Measurements from ENCODE around the gene LRRC40. TPM values are rescaled to one million over a fixed set of nuclear protein-coding genes. Genes with fewer than 3 reads are reported as not detected.
"Not testable (repeated sequence)": the region's sequence is repeated elsewhere in the genome, so short reads cannot be mapped to it uniquely, and the experiment has no call there.

LRRC40 gene
- total RNA-seq, 1 experiment from 2014 or later, result 32.7 TPM

DNA sequence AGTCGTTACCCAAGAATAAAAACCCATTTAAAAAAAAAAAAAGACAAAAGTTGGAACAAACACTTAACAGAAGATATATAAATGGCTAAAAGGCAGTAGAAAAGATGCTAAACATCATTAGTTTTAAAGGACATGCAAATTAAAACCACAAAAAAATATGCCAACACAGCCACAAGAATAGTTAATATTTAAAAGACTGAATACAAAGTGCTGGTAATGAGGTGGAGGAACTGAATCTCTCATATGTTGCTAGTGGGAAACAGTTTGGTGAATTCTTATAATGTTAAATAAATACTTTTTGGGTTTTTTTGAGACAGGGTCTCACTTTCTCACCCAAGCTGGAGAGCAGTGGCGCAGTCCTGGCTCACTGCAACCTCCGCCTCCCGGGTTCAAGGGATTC, 10.0 kb downstream of the LRRC40 start:
- no peak for DNase-seq (ENCODE audit: low spot score)
- no peaks in the 10 kb centered on the region for H3K9me3 ChIP-seq (ENCODE audit: low read depth, low read length, poor library complexity, severe bottlenecking)
- no peak overlapping the region for H3K4me3 ChIP-seq (ENCODE audit: low read depth, low read length, poor library complexity, severe bottlenecking)
- H3K36me3 ChIP-seq (ENCODE audit: insufficient read depth, low read length, poor library complexity, severe bottlenecking), result no peaks in the 10 kb centered on the region
- no peak for TF ChIP-seq EZH2 (IDR thresholded peaks at IDR 0.05; ENCODE audit: borderline replicate concordance, low read depth, low read length, poor library complexity, severe bottlenecking)
- TF ChIP-seq, protein P1, sequence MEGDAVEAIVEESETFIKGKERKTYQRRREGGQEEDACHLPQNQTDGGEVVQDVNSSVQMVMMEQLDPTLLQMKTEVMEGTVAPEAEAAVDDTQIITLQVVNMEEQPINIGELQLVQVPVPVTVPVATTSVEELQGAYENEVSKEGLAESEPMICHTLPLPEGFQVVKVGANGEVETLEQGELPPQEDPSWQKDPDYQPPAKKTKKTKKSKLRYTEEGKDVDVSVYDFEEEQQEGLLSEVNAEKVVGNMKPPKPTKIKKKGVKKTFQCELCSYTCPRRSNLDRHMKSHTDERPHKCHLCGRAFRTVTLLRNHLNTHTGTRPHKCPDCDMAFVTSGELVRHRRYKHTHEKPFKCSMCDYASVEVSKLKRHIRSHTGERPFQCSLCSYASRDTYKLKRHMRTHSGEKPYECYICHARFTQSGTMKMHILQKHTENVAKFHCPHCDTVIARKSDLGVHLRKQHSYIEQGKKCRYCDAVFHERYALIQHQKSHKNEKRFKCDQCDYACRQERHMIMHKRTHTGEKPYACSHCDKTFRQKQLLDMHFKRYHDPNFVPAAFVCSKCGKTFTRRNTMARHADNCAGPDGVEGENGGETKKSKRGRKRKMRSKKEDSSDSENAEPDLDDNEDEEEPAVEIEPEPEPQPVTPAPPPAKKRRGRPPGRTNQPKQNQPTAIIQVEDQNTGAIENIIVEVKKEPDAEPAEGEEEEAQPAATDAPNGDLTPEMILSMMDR (conservative IDR thresholded peaks at IDR 0.05; ENCODE audit: low read depth, low read length), result no peak
- no peak overlapping the region for H3K27ac ChIP-seq (ENCODE audit: low read depth, low read length, poor library complexity, severe bottlenecking)
- POLR2A ChIA-PET (ENCODE audit: low non-redundant PET), result no interaction called here
- no peaks in the 10 kb centered on the region for H3K27me3 ChIP-seq (replicated peaks; ENCODE audit: insufficient read depth, low read depth, low read length, poor library complexity)
- intact Hi-C loops (cut with micrococcal nuclease; ENCODE audit: unreplicated experiment), result no loop called here
- CTCF ChIA-PET, result no interaction called here
- no peaks in the 10 kb centered on the region for H3K4me1 ChIP-seq (ENCODE audit: insufficient read depth, low read length, poor library complexity, severe bottlenecking)
- BruUV-seq (replicated peaks), result no TSS peak

DNA sequence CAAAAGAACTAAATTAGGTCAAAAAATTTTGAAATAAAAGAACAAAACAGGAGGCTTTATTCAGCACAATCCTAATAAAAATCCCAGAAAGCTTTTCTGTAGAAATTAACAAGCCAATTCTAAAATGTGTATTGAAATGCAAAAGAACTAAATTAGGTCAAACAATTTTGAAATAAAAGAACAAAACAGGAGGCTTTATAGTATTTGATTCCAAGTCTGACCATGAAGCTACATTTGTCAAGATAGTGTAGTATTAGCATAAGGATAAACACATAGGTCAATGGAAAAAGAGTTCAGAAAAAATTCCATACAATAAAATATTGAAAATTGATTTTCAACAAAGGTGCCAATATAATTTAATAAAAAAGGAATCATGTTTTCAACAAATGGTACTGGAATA, 10.8 kb downstream of the LRRC40 start:
- intact Hi-C loops (cut with micrococcal nuclease; ENCODE audit: unreplicated experiment), result no loop called here
- no peak for TF ChIP-seq EZH2 (IDR thresholded peaks at IDR 0.05; ENCODE audit: borderline replicate concordance, low read depth, low read length, poor library complexity, severe bottlenecking)
- TF ChIP-seq, protein P1 (conservative IDR thresholded peaks at IDR 0.05; ENCODE audit: low read depth, low read length), result no peak
- H3K27me3 ChIP-seq (replicated peaks; ENCODE audit: insufficient read depth, low read depth, low read length, poor library complexity), result no peaks in the 10 kb centered on the region
- ChIA-PET POLR2A (ENCODE audit: low non-redundant PET) (no interaction called here), CTCF (no interaction called here)
- BruUV-seq (replicated peaks), result no TSS peak
- DNase-seq (ENCODE audit: low spot score), result no peak
- no peaks in the 10 kb centered on the region for H3K4me1 ChIP-seq (ENCODE audit: insufficient read depth, low read length, poor library complexity, severe bottlenecking)
- no peak overlapping the region for H3K27ac ChIP-seq (ENCODE audit: low read depth, low read length, poor library complexity, severe bottlenecking)
- H3K36me3 ChIP-seq (ENCODE audit: insufficient read depth, low read length, poor library complexity, severe bottlenecking), result no peaks in the 10 kb centered on the region
- H3K4me3 ChIP-seq (ENCODE audit: low read depth, low read length, poor library complexity, severe bottlenecking), result no peak overlapping the region
- no peaks in the 10 kb centered on the region for H3K9me3 ChIP-seq (ENCODE audit: low read depth, low read length, poor library complexity, severe bottlenecking)

DNA sequence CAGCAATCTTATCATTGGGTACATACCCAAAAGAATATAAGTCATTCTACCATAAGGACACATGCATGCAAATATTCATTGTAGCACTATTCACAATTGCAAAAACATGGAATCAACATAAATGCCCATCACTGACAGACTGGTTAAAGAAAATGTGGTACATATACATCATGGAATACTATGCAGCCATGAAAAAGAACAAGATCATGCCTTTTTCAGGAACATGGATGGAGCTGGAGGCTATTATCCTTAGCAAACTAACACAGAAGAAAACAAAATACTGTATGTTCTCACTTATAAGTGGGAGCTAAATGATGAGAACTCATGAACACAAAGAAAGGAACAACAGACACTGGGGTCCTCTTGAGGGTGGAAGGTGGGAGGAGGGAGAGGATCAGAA, 12.9 kb downstream of the LRRC40 start:
- H3K27ac ChIP-seq (ENCODE audit: low read depth, low read length, poor library complexity, severe bottlenecking); H3K4me1 ChIP-seq (ENCODE audit: insufficient read depth, low read length, poor library complexity, severe bottlenecking); intact Hi-C loops (cut with micrococcal nuclease; ENCODE audit: unreplicated experiment); H3K36me3 ChIP-seq (ENCODE audit: insufficient read depth, low read length, poor library complexity, severe bottlenecking); H3K4me3 ChIP-seq (ENCODE audit: low read depth, low read length, poor library complexity, severe bottlenecking); BruUV-seq (replicated peaks); POLR2A ChIA-PET (ENCODE audit: low non-redundant PET); H3K9me3 ChIP-seq (ENCODE audit: low read depth, low read length, poor library complexity, severe bottlenecking); H3K27me3 ChIP-seq (replicated peaks; ENCODE audit: insufficient read depth, low read depth, low read length, poor library complexity); DNase-seq (ENCODE audit: low spot score); CTCF ChIA-PET: not testable (repeated sequence)

DNA sequence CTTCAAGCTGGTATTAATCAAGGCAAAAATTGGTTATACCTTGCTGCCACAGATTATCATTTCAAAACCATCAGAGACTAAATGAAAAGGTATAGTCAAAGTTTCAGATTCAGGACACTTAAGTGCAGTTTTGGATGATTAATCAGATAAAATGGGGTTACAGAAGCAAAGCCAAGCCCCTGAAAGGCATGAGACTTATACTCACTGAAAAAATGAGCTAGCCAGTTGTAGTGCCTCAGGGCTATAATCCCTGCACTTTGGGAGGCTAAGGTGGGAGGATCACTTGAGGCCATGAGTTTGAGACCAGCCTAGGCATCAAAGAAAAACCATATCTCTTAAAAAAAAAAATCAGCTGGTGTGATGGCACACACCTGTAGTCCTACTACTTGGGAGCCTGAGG, 15.2 kb downstream of the LRRC40 start:
- Histone ChIP-seq H3K4me1 (ENCODE audit: insufficient read depth, low read length, poor library complexity, severe bottlenecking) (no peaks in the 10 kb centered on the region), H3K4me3 (ENCODE audit: low read depth, low read length, poor library complexity, severe bottlenecking) (no peak overlapping the region), H3K9me3 (ENCODE audit: low read depth, low read length, poor library complexity, severe bottlenecking) (no peaks in the 10 kb centered on the region), H3K27ac (ENCODE audit: low read depth, low read length, poor library complexity, severe bottlenecking) (no peak overlapping the region), H3K36me3 (ENCODE audit: insufficient read depth, low read length, poor library complexity, severe bottlenecking) (peaks cover 4% of the 10 kb centered on the region), H3K27me3 (replicated peaks; ENCODE audit: insufficient read depth, low read depth, low read length, poor library complexity) (no peaks in the 10 kb centered on the region)
- DNase-seq (ENCODE audit: low spot score), result no peak
- BruUV-seq (replicated peaks), result no TSS peak
- ChIA-PET POLR2A (ENCODE audit: low non-redundant PET) (no interaction called here), CTCF (no interaction called here)
- no peak for TF ChIP-seq EZH2 (IDR thresholded peaks at IDR 0.05; ENCODE audit: borderline replicate concordance, low read depth, low read length, poor library complexity, severe bottlenecking)
- TF ChIP-seq, protein P1 (conservative IDR thresholded peaks at IDR 0.05; ENCODE audit: low read depth, low read length), result no peak
- intact Hi-C loops (cut with micrococcal nuclease; ENCODE audit: unreplicated experiment), result no loop called here

Measured in A673 (cell line).